ENCODE measurements around the gene THSD4. TPM values are rescaled to one million over a fixed set of nuclear protein-coding genes. Genes with fewer than 3 reads are reported as not detected.
A peak's percentile ranks its signal among the peaks of the same experiment; 100 is the strongest.

The THSD4 gene
- total RNA-seq, 1 experiment from 2014 or later = 65.4 TPM

- Histone ChIP-seq H3K27me3 (ENCODE audit: control insufficient read depth, insufficient read depth, low read length) (no peaks in the 10 kb centered on the region), H3K36me3 (ENCODE audit: control insufficient read depth, insufficient read depth, low read length) (no peaks in the 10 kb centered on the region), H3K4me1 (ENCODE audit: control insufficient read depth, insufficient read depth, low read length) (0 out of 2 replicates have a peak, but pooled peaks cover 4% of the 10 kb centered on the region), H3K4me3 (ENCODE audit: low read depth in 2 of 2, low read length in 2 of 2) (no peak overlapping the region), H3K27ac (ENCODE audit: low read length) (no peak overlapping the region), H3K9me3 (ENCODE audit: control insufficient read depth, insufficient read depth, low read depth, low read length) (no peaks in the 10 kb centered on the region)
- no TSS peak for BruUV-seq (replicated peaks)
- ATAC-seq (no peak; the same call in 1 of the 2 replicates), DNase-seq (ENCODE audit: low read depth, low spot score) (no peak)
- ChIA-PET CTCF (no interaction called here), POLR2A (interaction anchor here (0.6 to 0.7 kb wide), 2 partner anchors 9 to 368 kb away, joined by 3 to 4 read pairs; no protein-coding TSS in a partner anchor)
- intact Hi-C loops (cut with micrococcal nuclease; ENCODE audit: unreplicated experiment) = no loop called here
- TF ChIP-seq SIN3A (IDR thresholded peaks at IDR 0.05; ENCODE audit: borderline replicate concordance, insufficient read depth, low read depth, low read length) = no peak
- no peak for TF ChIP-seq REST (IDR thresholded peaks at IDR 0.05; ENCODE audit: insufficient read depth in 1 of 2, low read depth in 2 of 2, low read length in 1 of 2)
- TF ChIP-seq POLR2AphosphoS5 (IDR thresholded peaks at IDR 0.05; ENCODE audit: low read depth, low read length) = no peak
- TF ChIP-seq TCF7L2 (IDR thresholded peaks at IDR 0.05; ENCODE audit: low read depth, low read length) = no peak
- no peak for TF ChIP-seq CTCF (IDR thresholded peaks at IDR 0.05)
- in situ Hi-C loops (cut with HindIII; ENCODE audit: low pct_unique_long_range_greater_than_20kb, low sequenced_read_pairs) = no loop called here
These were observed 23.1 kb upstream of the THSD4 start for GRCh38 chr15:71092056-71092600.

GRCh38 chr15:71093054-71094024 lies 21.9 kb upstream of the THSD4 start:
- intact Hi-C loops (cut with micrococcal nuclease; ENCODE audit: unreplicated experiment) = no loop called here
- Histone ChIP-seq H3K27ac (ENCODE audit: low read length) (no peak overlapping the region), H3K27me3 (ENCODE audit: control insufficient read depth, insufficient read depth, low read length) (no peaks in the 10 kb centered on the region), H3K4me1 (ENCODE audit: control insufficient read depth, insufficient read depth, low read length) (0 out of 2 replicates have a peak, but pooled peaks cover 4% of the 10 kb centered on the region), H3K9me3 (ENCODE audit: control insufficient read depth, insufficient read depth, low read depth, low read length) (no peaks in the 10 kb centered on the region), H3K4me3 (ENCODE audit: low read depth in 2 of 2, low read length in 2 of 2) (no peak overlapping the region), H3K36me3 (ENCODE audit: control insufficient read depth, insufficient read depth, low read length) (no peaks in the 10 kb centered on the region)
- no TSS peak for BruUV-seq (replicated peaks)
- DNase-seq (ENCODE audit: low read depth, low spot score) = no peak
- no peak for TF ChIP-seq SIN3A (IDR thresholded peaks at IDR 0.05; ENCODE audit: borderline replicate concordance, insufficient read depth, low read depth, low read length)
- TF ChIP-seq REST (IDR thresholded peaks at IDR 0.05; ENCODE audit: insufficient read depth in 1 of 2, low read depth in 2 of 2, low read length in 1 of 2) = no peak
- no peak for TF ChIP-seq TCF7L2 (IDR thresholded peaks at IDR 0.05; ENCODE audit: low read depth, low read length)
- no peak for TF ChIP-seq POLR2AphosphoS5 (IDR thresholded peaks at IDR 0.05; ENCODE audit: low read depth, low read length)
- no peak for TF ChIP-seq CTCF (IDR thresholded peaks at IDR 0.05)
- ChIA-PET CTCF (no interaction called here), POLR2A (no interaction called here)
- peak; percentile 75 for ATAC-seq
- in situ Hi-C loops (cut with HindIII; ENCODE audit: low pct_unique_long_range_greater_than_20kb, low sequenced_read_pairs) = no loop called here
